Thyroid gland (tissue), 4 donors: Measurements from ENCODE around the gene PRG3. TPM values are rescaled to one million over a fixed set of nuclear protein-coding genes. Genes with fewer than 3 reads are reported as not detected.
"Not testable (repeated sequence)": the region's sequence is repeated elsewhere in the genome, so short reads cannot be mapped to it uniquely, and the experiment has no call there.

ENCODE experiments used
- DNase-seq, 2 donors: peaks; one replicate each; pipeline ENCODE4 v3.0.0-alpha.2; 2019
- H3K27ac ChIP-seq, 3 donors: fragments of 200-600 bp; sonication (generic); 1 replicate in 2 of 3; 2 replicates in 1 of 3; pipeline ENCODE4 v1.5.1; 2016 to 2019; ENCODE audit warnings: mild to moderate bottlenecking in 1 of 3, moderate library complexity in 1 of 3
- H3K27me3 ChIP-seq: fragments of 200-600 bp; sonication (generic); one replicate; pipeline ENCODE4 v1.5.1; 2019
- H3K36me3 ChIP-seq, 2 donors: fragments of 200-600 bp; sonication (generic); one replicate each; pipeline ENCODE4 v1.5.1; 2016 to 2019
- H3K4me1 ChIP-seq, 2 donors: fragments of 200-600 bp; sonication (generic); one replicate each; pipeline ENCODE4 v1.5.1; 2017 to 2019
- H3K4me3 ChIP-seq, 3 donors: fragments of 200-600 bp; sonication (generic); replicated peaks in 1 of 3; 1 replicate in 2 of 3; 2 replicates in 1 of 3; pipeline ENCODE4 v1.5.1; 2016; ENCODE audit warnings: mild to moderate bottlenecking in 1 of 3
- H3K9me3 ChIP-seq: fragments of 200-600 bp; sonication (generic); one replicate; pipeline ENCODE4 v1.5.1; 2017
- POLR2A ChIP-seq, 2 donors: fragments of 450-650 bp; IDR thresholded peaks; one replicate each; pipeline ENCODE4 v1.6.1; 2017; ENCODE audit warnings: antibody characterized with exemption in 2 of 2, mild to moderate bottlenecking in 2 of 2, moderate library complexity in 1 of 2
- WGBS, 2 donors: methylation state at CpG; one replicate each; pipeline ENCODE4 v1.1.5; 2017; 5-methylcytosine and 5-hydroxymethylcytosine counted together
- intact Hi-C: fragments of 100-400 bp; cut with DNase I; formaldehyde crosslinking; loops from one replicate; pipeline ENCODE4 v1.15.1; 2023
- total RNA-seq, 4 donors: library from RNA; depleted of rRNA; stranded (reverse); fragments of >200 nt; gene quantifications; one replicate each; pipeline ENCODE4 v1.2.3, GENCODE V29; 2016
- TF ChIP-seq, protein P1 (sequence below), 6 experiments: fragments of 200-600 bp in 3 of 6; fragments of 450-650 bp in 3 of 6; sonication (generic) in 3 of 6; IDR thresholded peaks; one replicate each; pipeline ENCODE4 v1.5.1; 2016 to 2019; ENCODE audit warnings: antibody characterized with exemption in 6 of 6, mild to moderate bottlenecking in 2 of 6, inconsistent platforms in 1 of 6, moderate library complexity in 1 of 6

Gene PRG3
- total RNA-seq, 4 donors from 2014 or later, result not detected

DNA sequence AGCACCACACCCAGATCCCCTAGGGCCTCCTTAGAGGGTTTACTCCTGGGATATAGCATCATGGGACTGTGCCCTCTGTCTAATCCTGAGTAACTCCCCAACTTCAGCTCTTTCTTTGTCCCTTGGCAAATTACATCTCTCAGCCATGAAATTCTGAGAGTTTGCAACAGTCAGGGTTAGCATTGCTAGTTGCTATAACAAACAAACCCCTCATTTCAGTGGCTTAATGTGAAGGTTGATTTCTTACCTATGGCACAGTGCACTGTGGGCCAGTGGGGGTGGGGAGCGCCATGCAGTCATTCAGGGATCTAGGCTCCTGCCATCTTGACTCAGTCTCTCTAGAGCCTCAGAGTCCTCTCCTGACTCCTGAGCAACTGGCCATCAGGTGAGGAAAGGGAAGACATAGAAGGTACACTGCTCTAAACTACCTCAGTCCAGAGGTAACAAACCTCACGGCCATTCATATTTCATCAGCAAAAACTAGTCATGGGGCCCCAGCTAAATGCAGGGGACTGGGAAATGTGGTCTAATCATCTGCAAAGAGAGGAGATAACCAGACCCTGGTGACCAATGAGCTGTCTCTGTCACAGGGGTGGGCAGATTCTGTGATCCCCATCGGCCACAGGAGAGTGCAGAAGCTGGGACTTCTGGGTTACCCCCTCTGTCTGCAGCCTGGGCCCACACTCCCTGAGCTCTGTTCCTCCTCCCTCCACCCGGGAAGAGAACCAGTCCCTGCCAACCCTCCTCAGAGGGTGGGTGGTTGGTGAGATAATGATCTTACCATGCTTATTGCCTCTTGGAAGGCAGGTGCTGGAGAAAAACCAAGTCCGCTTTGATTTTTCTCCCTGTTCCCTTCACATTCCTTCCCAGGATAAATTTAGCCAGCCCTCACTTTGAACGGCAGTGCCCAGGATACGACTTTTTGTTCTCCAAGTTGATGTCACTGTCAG lies 17.5 kb downstream of the PRG3 start:
- Histone ChIP-seq H3K9me3 (no peaks in the 10 kb centered on the region), H3K4me1 (peaks cover 3 to 4% of the 10 kb centered on the region in 2 donors), H3K27ac (no peak overlapping the region), H3K4me3 (no peak overlapping the region), H3K27me3 (no peaks in the 10 kb centered on the region), H3K36me3 (no peaks in the 10 kb centered on the region)
- no peak for DNase-seq
- TF ChIP-seq, protein P1, sequence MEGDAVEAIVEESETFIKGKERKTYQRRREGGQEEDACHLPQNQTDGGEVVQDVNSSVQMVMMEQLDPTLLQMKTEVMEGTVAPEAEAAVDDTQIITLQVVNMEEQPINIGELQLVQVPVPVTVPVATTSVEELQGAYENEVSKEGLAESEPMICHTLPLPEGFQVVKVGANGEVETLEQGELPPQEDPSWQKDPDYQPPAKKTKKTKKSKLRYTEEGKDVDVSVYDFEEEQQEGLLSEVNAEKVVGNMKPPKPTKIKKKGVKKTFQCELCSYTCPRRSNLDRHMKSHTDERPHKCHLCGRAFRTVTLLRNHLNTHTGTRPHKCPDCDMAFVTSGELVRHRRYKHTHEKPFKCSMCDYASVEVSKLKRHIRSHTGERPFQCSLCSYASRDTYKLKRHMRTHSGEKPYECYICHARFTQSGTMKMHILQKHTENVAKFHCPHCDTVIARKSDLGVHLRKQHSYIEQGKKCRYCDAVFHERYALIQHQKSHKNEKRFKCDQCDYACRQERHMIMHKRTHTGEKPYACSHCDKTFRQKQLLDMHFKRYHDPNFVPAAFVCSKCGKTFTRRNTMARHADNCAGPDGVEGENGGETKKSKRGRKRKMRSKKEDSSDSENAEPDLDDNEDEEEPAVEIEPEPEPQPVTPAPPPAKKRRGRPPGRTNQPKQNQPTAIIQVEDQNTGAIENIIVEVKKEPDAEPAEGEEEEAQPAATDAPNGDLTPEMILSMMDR (IDR thresholded peaks at IDR 0.05), result no peak
- TF ChIP-seq POLR2A (IDR thresholded peaks at IDR 0.05), result no peak
- intact Hi-C loops, result no loop called here
- 60 to 77% methylated on average over 6 to 7 of the region's 7 CpGs for WGBS, 2 donors

DNA sequence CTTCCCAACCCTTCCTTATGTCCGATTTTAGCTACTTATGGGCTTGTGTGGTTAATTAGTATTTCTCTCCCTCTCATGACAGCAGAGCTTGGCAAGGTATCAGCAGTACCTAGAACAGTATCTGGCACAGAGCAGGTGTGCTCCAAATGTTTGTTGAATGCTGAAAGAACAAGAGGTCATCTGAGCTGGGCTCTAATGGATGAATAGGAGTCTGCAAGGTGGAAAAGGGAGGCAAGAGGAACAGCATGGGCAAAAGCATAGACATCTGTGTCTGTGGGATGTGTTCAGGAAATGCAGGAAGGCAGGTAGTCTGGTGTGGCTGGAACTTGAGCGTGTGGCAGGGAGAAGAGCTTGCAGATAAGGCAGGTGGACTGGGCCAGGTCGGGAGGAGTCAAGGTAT lies 19.0 kb downstream of the PRG3 start:
- no peaks in the 10 kb centered on the region for H3K9me3 ChIP-seq
- 89 to 95% methylated on average over 3 of the region's 3 CpGs for WGBS, 2 donors
- intact Hi-C loops, result no loop called here
- no peak overlapping the region for H3K4me3 ChIP-seq
- no peak overlapping the region for H3K27ac ChIP-seq
- no peak for DNase-seq
- H3K27me3 ChIP-seq, result no peaks in the 10 kb centered on the region
- H3K36me3 ChIP-seq, result no peaks in the 10 kb centered on the region
- TF ChIP-seq POLR2A (IDR thresholded peaks at IDR 0.05), result no peak
- TF ChIP-seq, protein P1 (IDR thresholded peaks at IDR 0.05), result no peak
- no peaks in the 10 kb centered on the region for H3K4me1 ChIP-seq

DNA sequence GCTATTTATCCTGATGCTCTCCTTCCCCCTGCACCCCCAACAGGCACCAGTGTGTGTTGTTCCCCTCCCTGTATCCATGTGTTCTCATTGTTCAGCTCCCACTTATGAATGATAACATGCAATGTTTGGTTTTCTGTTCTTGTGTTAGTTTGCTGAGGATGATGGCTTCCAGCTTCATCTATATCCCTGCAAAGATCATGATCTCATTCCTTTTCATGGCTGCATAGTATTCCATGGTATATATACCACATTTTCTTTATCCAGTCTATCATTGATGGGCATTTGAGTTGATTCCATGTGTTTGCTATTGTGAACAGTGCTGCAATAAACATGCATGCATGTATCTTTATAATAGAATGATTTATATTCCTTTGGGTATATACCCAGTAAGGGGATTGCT lies 19.5 kb downstream of the PRG3 start:
- H3K27ac ChIP-seq, H3K9me3 ChIP-seq, DNase-seq, H3K27me3 ChIP-seq, intact Hi-C loops, H3K4me1 ChIP-seq, H3K4me3 ChIP-seq, H3K36me3 ChIP-seq: not testable (repeated sequence)

DNA sequence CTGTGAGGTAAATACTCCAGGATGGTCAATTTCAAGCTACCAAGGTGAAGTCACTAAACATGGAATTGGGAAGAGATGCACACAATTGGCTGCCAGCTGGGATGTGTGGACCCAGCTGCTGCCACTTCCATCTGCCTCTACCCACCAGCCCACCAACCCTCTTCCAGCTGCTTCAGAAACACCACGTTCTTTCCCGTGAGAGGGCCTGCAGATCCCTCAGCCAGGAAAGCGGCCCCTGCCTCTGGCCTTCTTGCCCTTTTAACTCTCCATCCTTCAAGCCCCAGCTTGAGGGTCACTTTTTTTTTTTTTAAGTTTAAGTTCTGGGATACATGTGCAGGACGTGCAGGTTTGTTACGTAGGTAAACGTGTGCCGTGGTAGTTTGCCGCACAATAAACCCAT lies 20.0 kb downstream of the PRG3 start:
- no peak for TF ChIP-seq POLR2A (IDR thresholded peaks at IDR 0.05)
- TF ChIP-seq, protein P1 (IDR thresholded peaks at IDR 0.05), result no peak
- DNase-seq, result no peak
- no peaks in the 10 kb centered on the region for H3K27me3 ChIP-seq
- 94 to 96% methylated on average over 8 of the region's 8 CpGs for WGBS, 2 donors
- H3K4me1 ChIP-seq, result no peaks in the 10 kb centered on the region
- H3K4me3 ChIP-seq, result no peak overlapping the region
- H3K36me3 ChIP-seq, result no peaks in the 10 kb centered on the region
- H3K9me3 ChIP-seq, result no peaks in the 10 kb centered on the region
- intact Hi-C loops, result no loop called here
- no peak overlapping the region for H3K27ac ChIP-seq

DNA sequence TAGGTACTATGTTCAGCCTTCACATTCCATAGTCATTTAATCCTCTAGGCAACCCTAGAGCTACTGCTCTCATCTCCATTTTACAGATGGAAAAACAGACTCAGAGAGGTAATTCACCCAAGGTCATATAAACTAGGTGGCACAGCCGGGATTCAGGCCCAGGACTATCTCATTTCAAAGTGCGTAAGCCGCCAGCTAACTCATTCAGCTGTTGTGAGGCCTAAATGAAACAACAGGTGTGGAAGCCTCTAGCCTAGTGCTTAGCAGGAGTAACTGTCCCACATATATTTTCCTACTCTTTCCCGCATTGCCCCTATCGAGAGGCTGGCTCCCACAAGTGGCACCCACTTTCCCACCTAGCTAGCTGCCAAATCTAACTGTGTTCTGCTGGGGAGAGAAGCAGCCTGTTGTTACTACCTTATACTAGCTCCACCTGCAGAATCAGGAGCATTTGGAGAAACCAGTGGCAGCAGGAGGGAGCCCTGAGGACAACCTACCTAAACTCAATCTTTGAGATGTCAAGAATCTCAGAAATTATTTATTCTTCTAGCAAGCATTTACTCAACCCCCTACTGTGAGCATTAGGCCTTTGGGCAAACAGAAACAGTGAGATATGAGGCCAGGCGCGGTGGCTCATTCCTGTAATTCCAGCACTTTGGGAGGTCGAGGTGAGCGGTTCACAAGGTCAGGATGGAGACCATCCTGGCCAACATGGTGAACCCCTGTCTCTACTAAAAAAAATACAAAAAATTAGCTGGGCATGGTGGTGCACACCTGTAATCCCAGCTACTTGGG lies 20.9 kb downstream of the PRG3 start:
- Histone ChIP-seq H3K36me3 (no peaks in the 10 kb centered on the region), H3K9me3 (no peaks in the 10 kb centered on the region), H3K27me3 (no peaks in the 10 kb centered on the region), H3K4me3 (no peak overlapping the region), H3K4me1 (no peaks in the 10 kb centered on the region), H3K27ac (no peak overlapping the region)
- intact Hi-C loops, result no loop called here
- DNase-seq, result no peak
- WGBS, 2 donors, result 88 to 95% methylated on average over 9 of the region's 9 CpGs
- no peak for TF ChIP-seq POLR2A (IDR thresholded peaks at IDR 0.05)
- TF ChIP-seq, protein P1 (IDR thresholded peaks at IDR 0.05), result no peak
